Stimulated activated CD8-positive, alpha-beta memory T cell treated with anti-CD3 and anti-CD28 coated beads, Interleukin-4, amount 100 ng/mL, for 1 hour (primary cell): ENCODE measurements around the gene FASTK.
"Not testable (repeated sequence)": the region's sequence is repeated elsewhere in the genome, so short reads cannot be mapped to it uniquely, and the experiment has no call there.

Source experiments
- DNase-seq, 2 donors: peaks; one replicate each; pipeline ENCODE4 v3.0.0-alpha.2; 2020; ENCODE audit warnings: low read depth in 2 of 2, low spot score in 1 of 2

FASTK gene

GRCh38 chr7:151053096-151053495, 27.5 kb downstream of the FASTK start:
- DNase-seq = no peak

GRCh38 chr7:151051108-151051507, 29.5 kb downstream of the FASTK start:
- no peak for DNase-seq

GRCh38 chr7:151048911-151049463, 31.6 kb downstream of the FASTK start:
- no peak for DNase-seq

GRCh38 chr7:151047976-151048815, 32.4 kb downstream of the FASTK start, which contains the start of gene ASIC3:
Gene ASIC3, plus strand, starts transcription at chr7:151048531. Its CDS starts 355 bp downstream, at chr7:151048886.
- DNase-seq = no peak

GRCh38 chr7:151046603-151047573, 33.7 kb downstream of the FASTK start:
- DNase-seq = no peak

- no peak for DNase-seq
Observed at GRCh38 chr7:151045967-151046366, 34.6 kb downstream of the FASTK start.

- DNase-seq = no peak
Observed at GRCh38 chr7:151045262-151045661, 35.3 kb downstream of the FASTK start.

GRCh38 chr7:151043959-151044358, 36.6 kb downstream of the FASTK start:
- no peak for DNase-seq

- not testable (repeated sequence) for DNase-seq
Observed at GRCh38 chr7:151043449-151043848, 37.2 kb downstream of the FASTK start.

- DNase-seq = no peak
Observed at GRCh38 chr7:151040616-151041375, 39.8 kb downstream of the FASTK start.

GRCh38 chr7:151039850-151040548, 40.6 kb downstream of the FASTK start:
- DNase-seq = no peak

GRCh38 chr7:151038951-151039849, 41.4 kb downstream of the FASTK start:
- DNase-seq = no peak

- no peak for DNase-seq
Observed at GRCh38 chr7:151035902-151036301, 44.7 kb downstream of the FASTK start.

- no peak for DNase-seq
Observed at GRCh38 chr7:151035026-151035717, 45.4 kb downstream of the FASTK start.

GRCh38 chr7:151034312-151035025, 46.1 kb downstream of the FASTK start:
- DNase-seq = no peak

GRCh38 chr7:151033864-151034249, 46.8 kb downstream of the FASTK start:
- no peak for DNase-seq

GRCh38 chr7:151032936-151033863, 47.4 kb downstream of the FASTK start:
- no peak for DNase-seq
